GM13977 (cell line): ENCODE results near the gene LRRC15.
A peak's percentile ranks its signal among the peaks of the same experiment; 100 is the strongest.

ENCODE experiments used
- DNase-seq: peaks from one replicate; pipeline ENCODE4 v3.0.0; 2012; ENCODE audit warnings: low spot score
- in situ Hi-C: fragments of 300-500 bp; cut with MboI; formaldehyde crosslinking; loops from one replicate; pipeline ENCODE4 v1.12.0; 2022; ENCODE audit warnings: low sequenced_read_pairs, low pct_unique_long_range_greater_than_20kb, mixed read lengths, inconsistent platforms; ENCODE audit not compliant: unreplicated experiment
- TF ChIP-seq, protein P1 (sequence below): IDR thresholded peaks from 2 replicates; pipeline ENCODE4 v1.5.1; 2012; ENCODE audit warnings: mild to moderate bottlenecking, control low read depth; ENCODE audit not compliant: insufficient read depth; ENCODE audit errors: extremely low read depth, missing control alignments

The LRRC15 gene

DNA sequence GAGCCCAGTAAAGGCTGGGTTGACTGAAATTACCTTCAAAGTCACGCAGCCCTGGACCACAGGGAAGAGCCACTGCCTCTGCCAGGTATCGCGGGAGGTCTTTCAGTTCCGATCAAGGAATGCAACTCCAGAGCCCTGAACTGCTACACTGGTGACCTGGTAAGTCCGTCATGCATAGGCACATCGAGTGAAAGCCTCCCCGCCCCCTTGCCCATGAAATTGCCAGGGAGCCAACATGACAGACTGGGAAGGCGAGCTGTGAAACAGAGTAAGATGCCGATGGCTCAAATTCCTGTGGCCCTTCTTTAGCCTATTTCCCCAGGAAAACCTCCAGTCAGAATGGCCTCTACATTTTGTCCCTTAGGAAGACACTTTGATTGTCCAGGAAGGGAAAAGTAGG, 31.8 kb upstream of the LRRC15 start:
- TF ChIP-seq, protein P1, sequence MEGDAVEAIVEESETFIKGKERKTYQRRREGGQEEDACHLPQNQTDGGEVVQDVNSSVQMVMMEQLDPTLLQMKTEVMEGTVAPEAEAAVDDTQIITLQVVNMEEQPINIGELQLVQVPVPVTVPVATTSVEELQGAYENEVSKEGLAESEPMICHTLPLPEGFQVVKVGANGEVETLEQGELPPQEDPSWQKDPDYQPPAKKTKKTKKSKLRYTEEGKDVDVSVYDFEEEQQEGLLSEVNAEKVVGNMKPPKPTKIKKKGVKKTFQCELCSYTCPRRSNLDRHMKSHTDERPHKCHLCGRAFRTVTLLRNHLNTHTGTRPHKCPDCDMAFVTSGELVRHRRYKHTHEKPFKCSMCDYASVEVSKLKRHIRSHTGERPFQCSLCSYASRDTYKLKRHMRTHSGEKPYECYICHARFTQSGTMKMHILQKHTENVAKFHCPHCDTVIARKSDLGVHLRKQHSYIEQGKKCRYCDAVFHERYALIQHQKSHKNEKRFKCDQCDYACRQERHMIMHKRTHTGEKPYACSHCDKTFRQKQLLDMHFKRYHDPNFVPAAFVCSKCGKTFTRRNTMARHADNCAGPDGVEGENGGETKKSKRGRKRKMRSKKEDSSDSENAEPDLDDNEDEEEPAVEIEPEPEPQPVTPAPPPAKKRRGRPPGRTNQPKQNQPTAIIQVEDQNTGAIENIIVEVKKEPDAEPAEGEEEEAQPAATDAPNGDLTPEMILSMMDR: no peak
- DNase-seq: no peak
- in situ Hi-C loops: no loop called here

DNA sequence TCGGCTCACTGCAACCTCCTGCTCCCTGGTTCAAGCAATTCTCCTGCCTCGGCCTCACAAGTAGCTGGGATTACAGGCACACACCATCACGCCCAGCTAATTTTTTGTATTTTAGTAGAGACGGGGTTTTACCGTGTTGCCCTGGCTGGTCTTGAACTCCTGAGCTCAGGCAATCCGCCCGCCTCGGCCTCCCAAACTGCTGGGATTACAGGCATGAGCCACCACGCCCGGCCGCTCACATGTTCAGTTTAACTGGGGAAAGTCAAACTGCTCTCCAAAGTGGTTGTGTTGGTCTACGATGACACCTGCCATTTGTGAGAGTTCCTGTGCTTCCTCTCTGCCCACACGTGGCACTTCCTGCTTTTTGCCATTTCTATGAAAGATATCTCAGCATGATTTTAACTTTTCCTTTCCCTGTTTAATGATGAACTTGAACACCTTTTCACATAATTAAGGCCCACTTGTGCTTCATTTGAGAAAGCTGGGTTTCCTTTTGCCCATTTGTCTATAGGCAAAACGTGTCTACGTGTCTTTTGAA, 30.4 kb upstream of the LRRC15 start:
- TF ChIP-seq, protein P1: no peak
- in situ Hi-C loops: no loop called here
- no peak for DNase-seq

DNA sequence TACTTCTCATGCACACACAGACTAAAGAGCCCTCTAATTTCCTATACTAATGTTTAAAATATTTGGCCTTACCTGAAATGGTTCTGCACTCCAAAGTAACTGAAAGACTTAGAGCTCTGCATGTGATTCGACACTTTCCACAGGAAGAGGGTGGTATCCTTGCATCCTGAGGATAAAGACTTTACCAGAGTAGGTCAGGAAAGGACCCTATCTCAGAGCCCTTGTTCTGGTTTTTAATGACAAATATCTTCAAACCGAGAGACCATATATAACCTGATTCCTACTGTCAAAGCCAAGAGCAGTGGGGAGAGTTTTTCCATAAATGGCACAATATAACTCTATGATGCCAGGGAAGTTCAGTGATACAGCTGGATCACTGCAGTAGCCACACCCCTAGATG, 29.6 kb upstream of the LRRC15 start, which contains the start of gene GP5:
TSS of gene GP5 (minus strand) at position 101 of the 400 bp plus-strand sequence. CDS start 984 bp downstream, outside the sequence.
- TF ChIP-seq, protein P1: no peak
- in situ Hi-C loops: no loop called here
- no peak for DNase-seq

DNA sequence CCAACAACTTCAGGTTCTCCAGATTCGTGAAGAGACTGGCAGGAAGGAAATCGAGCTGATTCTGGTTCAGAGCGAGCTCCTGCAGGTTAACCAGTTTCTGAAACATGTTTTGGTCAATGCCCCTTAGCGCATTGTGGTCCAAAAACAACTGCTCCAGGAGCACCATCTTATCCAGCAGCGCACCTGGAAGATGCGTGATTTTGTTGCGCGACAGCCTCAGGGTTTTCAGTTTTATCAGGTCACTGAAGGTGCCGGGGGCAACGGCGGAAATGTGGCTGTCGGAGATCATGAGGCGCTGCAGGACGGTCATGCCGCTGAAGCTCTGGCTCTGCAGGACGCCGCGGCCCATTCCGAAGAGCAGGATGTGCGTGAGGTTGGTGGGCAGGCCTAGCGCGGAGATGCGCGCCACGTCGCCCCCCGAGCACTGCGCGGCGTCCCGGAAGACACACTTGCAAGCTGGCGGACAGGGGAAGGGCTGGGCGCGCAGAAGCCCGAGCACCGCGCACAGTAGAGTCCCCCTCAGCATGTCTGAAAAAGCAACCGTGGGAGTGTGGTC, 28.3 kb upstream of the LRRC15 start:
- TF ChIP-seq, protein P1: no peak
- no peak for DNase-seq
- in situ Hi-C loops: no loop called here

DNA sequence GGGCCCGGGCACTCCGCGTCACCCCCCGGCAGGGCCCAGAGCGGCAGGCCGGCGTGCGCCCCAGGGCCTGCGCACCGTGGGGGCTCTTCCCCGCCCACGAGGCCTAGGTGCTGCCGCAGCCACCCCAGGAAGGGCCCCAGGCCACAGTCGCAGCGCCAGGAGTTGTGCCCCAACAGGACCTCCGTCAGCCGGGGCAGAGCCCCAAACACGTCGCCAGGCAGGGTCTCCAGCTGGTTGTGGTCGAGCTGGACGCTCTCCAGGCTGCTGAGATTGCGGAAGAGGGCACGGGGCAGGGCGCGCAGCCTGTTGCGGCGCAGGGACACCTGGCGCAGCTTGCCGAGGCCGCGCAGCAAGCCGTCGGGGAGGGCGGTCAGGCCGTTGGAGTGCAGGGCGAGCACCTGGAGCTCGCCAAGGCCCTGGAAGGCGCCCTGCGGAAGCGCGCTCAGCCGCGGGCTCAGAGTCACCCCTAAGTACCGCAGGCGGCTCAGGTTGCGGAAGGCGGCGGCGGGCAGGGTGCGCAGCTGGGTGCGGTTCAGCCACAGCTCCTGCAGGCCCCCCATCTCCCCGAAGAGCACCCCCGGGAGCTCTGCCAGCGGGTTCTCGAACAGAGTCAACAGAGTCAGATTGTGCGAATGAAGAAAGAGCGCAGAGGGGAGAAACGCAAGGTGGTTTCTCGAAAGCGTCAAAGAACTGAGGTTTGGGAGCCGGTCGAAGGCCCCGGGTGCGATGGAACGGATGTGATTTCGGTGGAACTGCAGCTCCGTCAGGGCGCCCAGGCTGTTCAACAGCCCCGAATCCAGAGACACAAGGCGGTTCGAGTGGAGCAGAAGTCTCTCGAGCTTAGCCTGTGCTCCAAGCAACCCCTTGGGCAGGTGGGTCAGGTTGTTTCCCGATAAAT, 27.6 kb upstream of the LRRC15 start:
- TF ChIP-seq, protein P1: no peak
- in situ Hi-C loops: no loop called here
- peak; percentile 59 for DNase-seq

DNA sequence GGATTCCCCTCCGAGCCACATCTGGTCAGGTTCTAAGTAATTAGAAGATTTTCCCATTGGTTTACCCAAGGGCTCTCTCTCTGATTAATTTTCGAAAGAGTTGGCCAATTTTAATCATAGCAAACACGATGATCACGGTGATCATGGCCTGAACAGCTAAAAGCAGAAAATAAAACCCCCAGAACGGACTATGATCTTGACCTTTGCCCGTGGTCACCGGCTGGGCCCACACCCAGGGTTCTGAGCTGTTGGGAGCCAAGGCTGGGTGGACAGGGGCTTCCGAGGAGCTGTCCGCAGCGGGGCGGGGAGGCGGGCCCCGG, 27.0 kb upstream of the LRRC15 start:
- no peak for DNase-seq
- TF ChIP-seq, protein P1: no peak

More for the DNA sequence above, 27.0 kb upstream of the LRRC15 start:
- in situ Hi-C loops: no loop called here
